HG03097 (cell line): Measurements from ENCODE around the gene MMP14.
"Not testable (repeated sequence)": the region's sequence is repeated elsewhere in the genome, so short reads cannot be mapped to it uniquely, and the experiment has no call there.

Experiments used
- ATAC-seq: cut with Tn5 transposase; IDR thresholded peaks from one replicate; pipeline ENCODE4 v1.9.1; 2021; ENCODE audit not compliant: unreplicated experiment, low FRiP score

MMP14 gene

GRCh38 chr14:22854963-22855724, 18.8 kb downstream of the MMP14 start:
- no peak for ATAC-seq

- no peak for ATAC-seq
Observed at GRCh38 chr14:22856428-22856827, 20.0 kb downstream of the MMP14 start.

- not testable (repeated sequence) for ATAC-seq
Observed at GRCh38 chr14:22860377-22860776, 24.0 kb downstream of the MMP14 start.

DNA sequence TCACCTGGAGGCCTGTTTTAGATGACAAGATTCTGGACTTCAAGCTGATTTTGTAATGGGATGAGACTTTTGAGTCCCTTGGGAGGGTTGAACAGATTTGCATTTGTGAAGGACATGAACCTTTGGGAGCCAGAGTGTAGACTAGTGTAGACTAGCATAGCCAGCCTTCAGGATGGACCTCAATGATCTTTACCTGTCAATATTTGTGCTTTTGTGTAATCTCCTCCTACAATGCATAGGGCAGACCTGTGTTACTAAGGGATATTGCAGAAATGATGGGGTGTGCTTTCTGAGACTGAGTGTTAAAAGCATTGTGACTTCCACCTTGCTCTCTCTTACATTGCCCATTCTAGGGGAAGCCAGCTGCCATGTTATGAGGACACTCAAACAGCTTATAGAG, 25.3 kb downstream of the MMP14 start:
- no peak for ATAC-seq

DNA sequence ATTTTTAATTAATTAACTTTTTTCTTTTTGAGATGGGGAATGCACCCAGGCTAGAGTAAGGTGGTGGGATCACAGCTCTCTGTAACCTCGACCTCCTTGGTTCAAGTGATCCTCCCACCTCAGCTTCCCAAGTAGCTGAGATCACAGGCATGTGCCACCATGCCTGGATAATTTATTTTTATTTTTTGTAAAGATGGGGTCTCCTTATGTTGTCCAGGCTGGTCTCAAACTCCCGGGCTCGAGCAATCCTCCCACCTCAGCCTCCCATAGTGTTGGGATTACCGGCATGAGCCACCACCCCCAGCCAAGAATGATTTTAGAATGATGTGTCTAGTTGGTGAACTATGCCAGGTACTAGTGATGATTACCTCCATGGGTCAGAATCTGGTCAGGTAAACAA, 28.6 kb downstream of the MMP14 start:
- no peak for ATAC-seq

GRCh38 chr14:22865424-22866405, 29.3 kb downstream of the MMP14 start:
- no peak for ATAC-seq

- no peak for ATAC-seq
Observed at GRCh38 chr14:22866874-22867273, 30.5 kb downstream of the MMP14 start.

DNA sequence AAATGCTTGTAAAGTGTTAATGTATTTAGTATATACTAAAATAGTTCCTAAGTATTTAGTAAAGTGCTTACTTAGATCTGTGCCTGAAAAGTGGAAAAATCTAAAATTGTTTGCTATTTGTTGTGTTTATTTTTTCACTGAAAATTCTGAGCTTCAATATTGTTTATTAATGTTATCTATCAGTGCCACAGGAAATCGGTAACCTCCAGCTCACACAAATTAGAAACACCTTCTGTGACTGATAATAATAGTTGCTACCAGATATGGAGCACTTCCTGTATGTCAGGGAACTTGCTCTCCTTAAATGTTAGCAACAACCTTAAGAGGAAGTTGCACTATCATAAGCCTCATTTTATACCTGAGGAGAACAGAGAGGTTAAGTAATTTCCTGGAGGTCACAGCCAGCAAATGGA, 34.4 kb downstream of the MMP14 start:
- peak; percentile 32 for ATAC-seq

DNA sequence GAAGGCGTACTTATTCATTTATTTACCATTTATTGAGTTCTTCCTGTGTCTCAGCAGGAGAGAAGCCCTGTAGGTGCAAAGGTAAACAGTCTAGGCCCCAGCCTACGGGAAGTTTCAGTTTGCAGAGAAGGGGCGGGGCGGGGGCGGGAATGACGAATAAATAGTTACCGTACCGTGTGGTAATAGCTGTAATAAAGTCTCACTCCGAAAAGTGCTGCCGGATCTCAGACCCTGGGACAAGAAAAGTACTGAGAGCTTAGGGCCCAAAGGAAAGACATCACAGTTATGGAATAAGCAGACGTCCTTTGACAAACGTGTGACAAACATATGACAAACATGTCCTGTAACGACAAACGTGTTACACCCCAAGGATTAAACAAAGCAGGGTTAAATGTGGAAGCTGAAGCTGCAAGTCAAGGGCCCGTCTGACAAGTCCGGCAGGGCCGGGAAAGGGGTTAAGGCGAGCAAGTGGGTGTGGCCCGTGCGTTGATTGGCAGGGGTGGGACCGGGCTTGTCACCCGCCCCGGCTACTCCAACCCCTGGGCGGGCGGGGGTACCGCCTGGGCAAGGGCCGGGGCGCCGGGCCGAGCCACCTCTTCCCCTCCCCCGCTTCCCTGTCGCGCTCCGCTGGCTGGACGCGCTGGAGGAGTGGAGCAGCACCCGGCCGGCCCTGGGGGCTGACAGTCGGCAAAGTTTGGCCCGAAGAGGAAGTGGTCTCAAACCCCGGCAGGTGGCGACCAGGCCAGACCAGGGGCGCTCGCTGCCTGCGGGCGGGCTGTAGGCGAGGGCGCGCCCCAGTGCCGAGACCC, 35.0 kb downstream of the MMP14 start, which contains the start of gene LRP10:
Gene LRP10, plus strand, starts transcription at position 517 of the 809 bp plus-strand sequence. CDS start 564 bp downstream, outside the sequence.
- ATAC-seq = peak; percentile 74

- ATAC-seq = peak; percentile 29
Observed at GRCh38 chr14:22872033-22872832, 35.8 kb downstream of the MMP14 start.

DNA sequence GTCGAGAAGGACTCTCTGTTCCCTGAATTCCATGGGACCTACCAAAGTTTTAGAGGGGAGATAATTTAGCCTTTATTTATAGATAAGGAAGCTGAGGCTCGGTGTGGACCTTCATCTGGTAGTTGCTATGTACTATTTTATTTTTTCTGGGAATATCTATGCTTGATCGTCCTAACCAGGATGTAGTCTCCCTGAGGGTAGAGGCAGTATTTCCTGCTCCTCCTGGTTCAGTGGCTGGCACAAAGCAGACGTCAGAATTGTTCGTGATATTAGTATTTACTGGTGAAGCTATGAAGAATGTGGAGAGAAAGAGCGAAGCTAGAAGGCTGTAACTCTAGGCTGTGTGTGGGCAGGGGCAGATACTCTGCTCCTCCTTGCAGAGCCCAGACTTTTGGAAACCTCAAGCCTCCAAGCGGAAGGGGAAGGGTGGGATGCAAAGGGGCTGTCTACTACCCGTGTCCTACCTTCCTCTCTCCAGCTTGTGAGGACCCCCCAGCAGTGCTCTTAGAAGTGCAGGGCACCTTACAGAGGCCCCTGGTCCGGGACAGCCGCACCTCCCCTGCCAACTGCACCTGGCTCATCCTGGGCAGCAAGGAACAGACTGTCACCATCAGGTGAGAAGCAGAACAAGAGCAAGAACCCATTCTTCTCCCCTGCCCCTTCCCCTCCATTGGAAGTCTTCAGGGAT, 36.6 kb downstream of the MMP14 start:
- ATAC-seq = no peak

DNA sequence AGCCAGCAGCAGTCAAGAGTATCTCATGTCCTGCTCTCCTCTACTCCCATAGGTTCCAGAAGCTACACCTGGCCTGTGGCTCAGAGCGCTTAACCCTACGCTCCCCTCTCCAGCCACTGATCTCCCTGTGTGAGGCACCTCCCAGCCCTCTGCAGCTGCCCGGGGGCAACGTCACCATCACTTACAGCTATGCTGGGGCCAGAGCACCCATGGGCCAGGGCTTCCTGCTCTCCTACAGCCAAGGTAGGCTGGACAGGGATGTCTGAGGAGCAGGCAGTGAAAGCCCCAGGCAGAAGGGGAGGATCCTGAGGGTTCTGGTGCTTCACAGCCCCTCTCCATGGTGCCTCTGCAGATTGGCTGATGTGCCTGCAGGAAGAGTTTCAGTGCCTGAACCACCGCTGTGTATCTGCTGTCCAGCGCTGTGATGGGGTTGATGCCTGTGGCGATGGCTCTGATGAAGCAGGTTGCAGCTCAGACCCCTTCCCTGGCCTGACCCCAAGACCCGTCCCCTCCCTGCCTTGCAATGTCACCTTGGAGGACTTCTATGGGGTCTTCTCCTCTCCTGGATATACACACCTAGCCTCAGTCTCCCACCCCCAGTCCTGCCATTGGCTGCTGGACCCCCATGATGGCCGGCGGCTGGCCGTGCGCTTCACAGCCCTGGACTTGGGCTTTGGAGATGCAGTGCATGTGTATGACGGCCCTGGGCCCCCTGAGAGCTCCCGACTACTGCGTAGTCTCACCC, 38.8 kb downstream of the MMP14 start:
- no peak for ATAC-seq

- ATAC-seq = no peak
Observed at GRCh38 chr14:22875748-22876319, 39.4 kb downstream of the MMP14 start.

- no peak for ATAC-seq
Observed at GRCh38 chr14:22877000-22877501, 40.7 kb downstream of the MMP14 start.

DNA sequence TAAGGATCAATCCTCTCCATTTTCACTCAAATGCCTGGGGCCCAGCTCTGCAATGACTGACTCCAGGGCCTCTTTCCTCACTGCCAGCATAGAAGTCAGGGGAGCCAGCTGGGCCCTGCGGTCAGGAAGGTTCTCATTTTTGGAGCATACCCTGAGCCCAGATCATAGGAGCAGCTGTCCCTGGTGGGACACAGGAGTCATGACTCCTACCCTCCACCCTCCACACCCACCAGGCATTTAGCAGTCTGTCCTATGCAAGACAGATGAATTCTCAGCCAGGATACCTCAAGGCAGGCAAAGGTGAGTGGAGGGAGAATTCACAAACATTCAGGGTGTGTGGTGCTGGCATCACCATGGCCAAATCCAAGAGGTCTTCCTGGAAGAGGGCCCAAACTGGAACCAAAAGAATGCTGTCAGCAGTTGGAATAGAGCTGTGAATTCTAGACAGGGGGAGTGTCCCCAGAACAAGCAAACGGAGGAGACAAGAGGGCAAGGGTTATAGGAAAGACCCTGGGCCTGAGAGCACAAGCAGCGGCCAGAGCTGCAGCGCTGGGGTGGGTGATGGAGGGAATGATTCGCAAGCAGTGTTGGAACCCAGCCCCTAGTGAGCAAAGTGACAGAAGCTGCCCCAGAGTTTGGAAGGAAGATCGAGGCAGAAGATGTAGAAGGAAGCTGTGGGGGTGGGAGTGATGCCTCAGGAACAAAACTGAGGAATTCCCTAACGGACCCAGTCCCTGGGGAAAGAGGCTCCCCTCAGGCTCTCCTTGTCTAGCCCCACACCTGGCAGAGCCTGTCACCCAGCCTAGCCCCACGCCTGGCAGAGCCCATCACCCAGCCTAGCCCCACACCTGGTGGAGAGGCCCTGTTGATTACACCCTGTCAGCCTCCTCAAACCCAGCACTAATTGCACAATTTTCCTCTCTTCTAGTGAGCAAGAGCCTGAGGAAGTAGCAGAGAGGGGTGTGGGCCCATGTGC, 42.2 kb downstream of the MMP14 start:
- ATAC-seq = no peak

DNA sequence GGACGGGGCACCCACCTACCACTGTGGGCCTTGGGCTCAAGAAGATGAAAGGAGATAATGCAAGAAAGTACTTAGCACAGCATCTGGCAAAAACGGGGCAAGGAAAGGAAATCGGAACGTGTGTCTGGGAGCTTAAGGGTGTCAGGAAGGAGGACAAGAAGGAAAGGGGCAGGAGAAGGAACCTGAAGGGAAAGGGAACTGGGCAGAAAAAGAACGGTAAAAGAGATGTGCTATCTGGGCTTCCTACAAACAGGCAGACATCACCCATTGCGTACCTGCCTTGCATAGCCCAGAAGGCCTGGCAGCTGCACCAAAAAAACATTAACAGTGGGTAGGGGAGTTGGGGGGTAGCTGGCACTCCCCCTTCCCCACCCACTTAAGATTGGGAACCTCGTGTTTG, 45.7 kb downstream of the MMP14 start:
- no peak for ATAC-seq
